ENCODE measurements around the gene PTK7. TPM values are rescaled to one million over a fixed set of nuclear protein-coding genes. Genes with fewer than 3 reads are reported as not detected.
A peak's percentile ranks its signal among the peaks of the same experiment; 100 is the strongest.

Gene PTK7
- total and polyA plus RNA-seq, 2 donors (not counting 1 experiment from before 2014, with no cell fraction given), result not detected

DNA sequence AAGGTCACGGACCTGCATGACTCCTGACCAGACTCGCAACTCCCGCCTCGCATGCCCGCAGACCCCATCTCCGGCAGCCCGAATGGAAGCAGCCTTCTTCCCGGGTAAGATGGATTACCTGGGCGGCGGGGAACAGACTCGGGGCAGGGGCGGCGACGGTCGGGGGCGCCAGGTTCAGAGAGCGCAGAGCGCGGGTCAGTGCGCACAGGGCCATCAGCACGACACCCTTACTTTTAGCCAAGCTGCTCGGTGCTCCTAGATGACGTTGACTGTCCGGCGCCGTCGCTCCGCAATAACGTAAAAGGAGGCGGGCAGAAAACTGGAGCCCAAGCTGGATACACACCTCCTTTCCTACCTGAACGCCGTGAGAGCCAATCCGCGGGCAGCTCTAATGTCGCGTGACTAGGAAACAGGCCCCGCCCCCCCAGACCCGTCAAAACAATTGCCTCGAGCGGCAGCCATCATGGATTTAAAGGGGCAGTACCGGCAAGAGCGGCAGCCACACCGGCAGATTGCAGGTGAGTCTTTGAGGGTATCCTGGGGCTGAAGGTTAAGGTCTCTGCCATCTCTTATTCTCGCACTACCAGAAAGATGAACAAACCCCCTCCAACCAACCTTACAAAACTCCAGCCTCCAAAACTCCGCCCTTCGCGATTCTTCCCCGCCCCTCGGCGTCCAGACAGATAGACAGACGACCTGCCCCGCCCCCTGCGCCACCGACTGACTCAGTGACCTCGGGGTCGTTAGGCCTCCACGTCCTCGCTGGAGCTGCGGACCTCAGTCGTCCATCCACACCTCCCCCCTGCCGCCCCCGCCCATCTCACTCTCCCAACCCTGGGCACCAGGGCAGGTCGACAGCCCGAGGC is 16.7 kb upstream of the PTK7 start, which contains the start of the genes KLC4 and MRPL2:
Gene KLC4 (plus strand): TSS at position 464 of the 866 bp plus-strand sequence. CDS start 1,705 bp downstream, outside the sequence.
Gene MRPL2 (minus strand): TSS at position 267 of the 866 bp plus-strand sequence. CDS start 53 bp downstream, at position 214.
- H3K4me3 ChIP-seq (ENCODE audit: control extremely low read depth in 1 of 5, extremely low read depth in 1 of 5, insufficient read depth in 1 of 5, low read depth in 2 of 5, low read length in 4 of 5), result peak within 1 kb of the TSS; percentile 76 to 96 (median 89)
- H3K9me3 ChIP-seq (ENCODE audit: control extremely low read depth in 1 of 3, control insufficient read depth in 2 of 3, insufficient read depth in 1 of 3, low read length in 2 of 3), result no peaks in the 10 kb centered on the region
- peaks cover 0 to 15% of the 10 kb centered on the region in 2 experiments for H3K36me3 ChIP-seq (replicated peaks in 1 of 2; ENCODE audit: control extremely low read depth in 1 of 2, control insufficient read depth in 1 of 2, extremely low read depth in 1 of 2, insufficient read depth in 2 of 2, low read length in 1 of 2)
- peak within 1 kb of the TSS; percentile 79 for H3K9ac ChIP-seq (ENCODE audit: low read length)
- intact Hi-C loops (cut with micrococcal nuclease), result loop anchor here (1.0 to 10.0 kb wide), 9 partner anchors 45 to 1139 kb away; partner anchors contain the start of genes ABCC10, BYSL, CNPY3 and KLHDC3
- H3K27me3 ChIP-seq (replicated peaks in 1 of 4; ENCODE audit: control extremely low read depth in 1 of 4, control insufficient read depth in 3 of 4, insufficient read depth in 4 of 4, low read length in 3 of 4), result no peaks in the 10 kb centered on the region
- H3K79me2 ChIP-seq (ENCODE audit: control insufficient read depth, insufficient read depth, low read length), result peaks cover 33% of the 10 kb centered on the region
- Mint-ChIP-seq H3K9me3 (ENCODE audit: insufficient read depth) (no peaks in the 10 kb centered on the region), H3K27me3 (no peaks in the 10 kb centered on the region), H3K27ac (peak within 1 kb of the TSS; percentile 100), H3K4me1 (peaks cover 38% of the 10 kb centered on the region), H3K4me3 (peak within 1 kb of the TSS; percentile 99)
- under 1% methylated on average over 60 of the region's 64 CpGs for WGBS (ENCODE audit: insufficient coverage)
- H3K27ac ChIP-seq (ENCODE audit: low read length in 2 of 2), result peak within 1 kb of the TSS; percentile 76 to 86
- ATAC-seq (ENCODE audit: low read depth), result peak; percentile 96
- CTCF ChIA-PET, result interaction anchor here (0.6 to 1.2 kb wide), 4 partner anchors 36 to 1012 kb away, joined by 3 to 4 read pairs (median 4); no protein-coding TSS in a partner anchor
- POLR2A ChIA-PET, result interaction anchor here (0.6 to 1.3 kb wide), 6 partner anchors 45 to 314 kb away, joined by 3 to 11 read pairs (median 6); partner anchors contain the start of genes CNPY3, KLHDC3, MEA1 and TBCC
- H3K4me1 ChIP-seq (ENCODE audit: control insufficient read depth in 2 of 2, insufficient read depth in 2 of 2, low read length in 2 of 2), result peaks cover 17 to 23% of the 10 kb centered on the region in 2 donors
- peaks cover 11% of the 10 kb centered on the region for H4K20me1 ChIP-seq (ENCODE audit: control insufficient read depth, insufficient read depth, low read length, poor library complexity, severe bottlenecking)
- TF ChIP-seq CTCF (IDR thresholded peaks at IDR 0.05), result no peak
- TF ChIP-seq EZH2 (IDR thresholded peaks at IDR 0.05; ENCODE audit: borderline replicate concordance, insufficient read depth, low read depth, low read length, poor library complexity, severe bottlenecking), result no peak
- peak within 1 kb of the TSS; percentile 87 for H3K4me2 ChIP-seq (replicated peaks; ENCODE audit: low read depth, low read length, poor library complexity, severe bottlenecking)
- peak; percentile 98 for DNase-seq
- peak within 1 kb of the TSS; percentile 89 for H2AFZ ChIP-seq (ENCODE audit: insufficient read depth, low read depth, low read length, poor library complexity, severe bottlenecking)
